Measurements from ENCODE around the gene FAM20C. TPM values are rescaled to one million over a fixed set of nuclear protein-coding genes. Genes with fewer than 3 reads are reported as not detected.

Gene FAM20C
- total RNA-seq, 1 experiment from 2014 or later, result 62.4 TPM

- CTCF ChIA-PET, result no interaction called here
These were observed 54.8 kb downstream of the FAM20C start for GRCh38 chr7:247181-247580.

GRCh38 chr7:247636-248035 is 55.3 kb downstream of the FAM20C start:
- POLR2A ChIA-PET, result no interaction called here
- CTCF ChIA-PET, result no interaction called here
- intact Hi-C loops (cut with micrococcal nuclease; ENCODE audit: unreplicated experiment), result no loop called here

More at GRCh38 chr7:247181-247580, 54.8 kb downstream of the FAM20C start:
- Histone ChIP-seq H3K27me3 (ENCODE audit: control insufficient read depth, insufficient read depth, low read length) (no peaks in the 10 kb centered on the region), H3K27ac (ENCODE audit: low read length) (no peak overlapping the region), H3K9me3 (ENCODE audit: control insufficient read depth, insufficient read depth, low read depth, low read length) (no peaks in the 10 kb centered on the region), H3K4me1 (ENCODE audit: control insufficient read depth, insufficient read depth, low read length) (peaks cover under 1% of the 10 kb centered on the region), H3K36me3 (ENCODE audit: control insufficient read depth, insufficient read depth, low read length) (no peaks in the 10 kb centered on the region), H3K4me3 (ENCODE audit: low read depth in 2 of 2, low read length in 2 of 2) (no peak overlapping the region)
- DNase-seq (ENCODE audit: low read depth, low spot score), result no peak
- TF ChIP-seq CTCF (IDR thresholded peaks at IDR 0.05) (no peak), POLR2AphosphoS5 (IDR thresholded peaks at IDR 0.05; ENCODE audit: low read depth, low read length) (no peak), REST (IDR thresholded peaks at IDR 0.05; ENCODE audit: insufficient read depth in 1 of 2, low read depth in 2 of 2, low read length in 1 of 2) (no peak), SIN3A (IDR thresholded peaks at IDR 0.05; ENCODE audit: borderline replicate concordance, insufficient read depth, low read depth, low read length) (no peak), TCF7L2 (IDR thresholded peaks at IDR 0.05; ENCODE audit: low read depth, low read length) (no peak)
- in situ Hi-C loops (cut with HindIII; ENCODE audit: low pct_unique_long_range_greater_than_20kb, low sequenced_read_pairs), result no loop called here
- no peak for ATAC-seq
- POLR2A ChIA-PET, result no interaction called here
- intact Hi-C loops (cut with micrococcal nuclease; ENCODE audit: unreplicated experiment), result no loop called here
- no TSS peak for BruUV-seq (replicated peaks)

More at GRCh38 chr7:247636-248035, 55.3 kb downstream of the FAM20C start:
- Histone ChIP-seq H3K4me1 (ENCODE audit: control insufficient read depth, insufficient read depth, low read length) (no peaks in the 10 kb centered on the region), H3K27me3 (ENCODE audit: control insufficient read depth, insufficient read depth, low read length) (no peaks in the 10 kb centered on the region), H3K4me3 (ENCODE audit: low read depth in 2 of 2, low read length in 2 of 2) (no peak overlapping the region), H3K27ac (ENCODE audit: low read length) (no peak overlapping the region), H3K9me3 (ENCODE audit: control insufficient read depth, insufficient read depth, low read depth, low read length) (no peaks in the 10 kb centered on the region), H3K36me3 (ENCODE audit: control insufficient read depth, insufficient read depth, low read length) (no peaks in the 10 kb centered on the region)
- no TSS peak for BruUV-seq (replicated peaks)
- ATAC-seq (no peak), DNase-seq (ENCODE audit: low read depth, low spot score) (no peak)
- in situ Hi-C loops (cut with HindIII; ENCODE audit: low pct_unique_long_range_greater_than_20kb, low sequenced_read_pairs), result no loop called here
- TF ChIP-seq TCF7L2 (IDR thresholded peaks at IDR 0.05; ENCODE audit: low read depth, low read length) (no peak), CTCF (IDR thresholded peaks at IDR 0.05) (no peak), REST (IDR thresholded peaks at IDR 0.05; ENCODE audit: insufficient read depth in 1 of 2, low read depth in 2 of 2, low read length in 1 of 2) (no peak), POLR2AphosphoS5 (IDR thresholded peaks at IDR 0.05; ENCODE audit: low read depth, low read length) (no peak), SIN3A (IDR thresholded peaks at IDR 0.05; ENCODE audit: borderline replicate concordance, insufficient read depth, low read depth, low read length) (no peak)

Measured in Panc1 (cell line).